HEK293T (cell line): ENCODE measurements around the gene LRRC45.

ENCODE experiments used
- BHLHE40 ChIP-seq: fragments of 450-650 bp; IDR thresholded peaks from 2 replicates; pipeline ENCODE4 v1.6.1; 2016; ENCODE audit warnings: mild to moderate bottlenecking, moderate library complexity, borderline replicate concordance
- CTBP1 ChIP-seq: fragments of 450-650 bp; IDR thresholded peaks from 2 replicates; pipeline ENCODE4 v1.6.1; 2016; ENCODE audit warnings: borderline replicate concordance
- ELF4 ChIP-seq: fragments of 450-650 bp; IDR thresholded peaks from 2 replicates; pipeline ENCODE4 v1.6.1; 2017; ENCODE audit warnings: antibody characterized with exemption
- FOXA1 ChIP-seq: fragments of 450-650 bp; IDR thresholded peaks from 2 replicates; pipeline ENCODE4 v1.6.1; 2016; ENCODE audit warnings: mild to moderate bottlenecking
- FOXK2 ChIP-seq: fragments of 450-650 bp; IDR thresholded peaks from 2 replicates; pipeline ENCODE4 v1.6.1; 2016; ENCODE audit warnings: mild to moderate bottlenecking
- FOXM1 ChIP-seq: fragments of 450-650 bp; IDR thresholded peaks from 2 replicates; pipeline ENCODE4 v1.6.1; 2017; ENCODE audit warnings: mild to moderate bottlenecking, borderline replicate concordance
- HDGF ChIP-seq: fragments of 450-650 bp; IDR thresholded peaks from 2 replicates; pipeline ENCODE4 v1.6.1; 2017; ENCODE audit warnings: antibody characterized with exemption, borderline replicate concordance
- L3MBTL2 ChIP-seq: fragments of 450-650 bp; conservative IDR thresholded peaks from 2 replicates; pipeline ENCODE4 v1.6.1; 2016; ENCODE audit warnings: mild to moderate bottlenecking
- NFRKB ChIP-seq: fragments of 450-650 bp; IDR thresholded peaks from 2 replicates; pipeline ENCODE4 v1.6.1; 2016; ENCODE audit warnings: mild to moderate bottlenecking, moderate library complexity
- SP1 ChIP-seq: fragments of 450-650 bp; IDR thresholded peaks from 2 replicates; pipeline ENCODE4 v1.6.1; 2017
- TARDBP ChIP-seq: fragments of 450-650 bp; IDR thresholded peaks from 2 replicates; pipeline ENCODE4 v1.6.1; 2016
- ZNF384 ChIP-seq: fragments of 450-650 bp; IDR thresholded peaks from 2 replicates; pipeline ENCODE4 v1.6.1; 2016

DNA sequence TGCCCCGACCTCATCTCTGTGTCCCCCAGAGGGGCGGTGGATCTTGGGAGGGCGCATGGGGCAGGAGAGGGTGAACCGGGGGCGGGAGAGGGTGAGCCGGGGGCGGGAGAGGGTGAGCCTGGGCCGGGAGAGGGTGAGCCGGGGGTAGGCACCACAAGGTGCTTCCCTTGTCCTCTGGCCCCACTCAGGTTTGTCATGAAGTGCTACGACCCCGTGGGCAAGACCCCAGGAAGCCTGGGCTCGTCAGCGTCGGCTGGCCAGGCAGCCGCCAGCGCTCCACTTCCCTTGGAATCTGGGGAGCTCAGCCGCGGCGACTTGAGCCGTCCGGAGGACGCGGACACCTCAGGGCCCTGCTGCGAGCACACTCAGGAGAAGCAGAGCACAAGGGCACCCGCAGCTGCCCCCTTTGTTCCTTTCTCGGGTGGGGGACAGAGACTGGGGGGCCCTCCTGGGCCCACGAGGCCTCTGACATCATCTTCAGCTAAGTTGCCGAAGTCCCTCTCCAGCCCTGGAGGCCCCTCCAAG lies 26.8 kb upstream of the LRRC45 start:
- TF ChIP-seq L3MBTL2 (no peak), ELF4 (no peak), NFRKB (no peak), FOXK2 (no peak), FOXM1 (no peak), SP1 (no peak), BHLHE40 (no peak), CTBP1 (no peak), HDGF (no peak), TARDBP (no peak), FOXA1 (no peak), ZNF384 (no peak)
